Liver (tissue), 9 donors: ENCODE data around the gene SCUBE1. TPM values are rescaled to one million over a fixed set of nuclear protein-coding genes. Genes with fewer than 3 reads are reported as not detected.

Experiments used
- DNase-seq: peaks from one replicate; pipeline ENCODE4 v3.0.0-alpha.2; 2017; ENCODE audit warnings: low spot score
- H3K27ac ChIP-seq, 2 donors: one replicate each; pipeline ENCODE4 v1.7.0; 2013; ENCODE audit warnings: inconsistent platforms in 2 of 2, low read length in 2 of 2, control low read depth in 1 of 2, low read depth in 1 of 2, mild to moderate bottlenecking in 1 of 2
- H3K27me3 ChIP-seq, 4 donors: one replicate each; pipeline versions ENCODE4 v1.6.1 to v1.7.0; 2013; ENCODE audit warnings: low read length in 3 of 4, inconsistent platforms in 1 of 4, mild to moderate bottlenecking in 1 of 4, moderate library complexity in 1 of 4; ENCODE audit not compliant: control insufficient read depth in 4 of 4, insufficient read depth in 4 of 4
- H3K36me3 ChIP-seq, 4 donors: one replicate each; pipeline versions ENCODE4 v1.6.1 to v1.7.0; 2013; ENCODE audit warnings: low read length in 3 of 4, mild to moderate bottlenecking in 3 of 4, low read depth in 1 of 4, moderate library complexity in 1 of 4; ENCODE audit not compliant: control insufficient read depth in 4 of 4, insufficient read depth in 3 of 4
- H3K4me1 ChIP-seq, 4 donors: one replicate each; pipeline versions ENCODE4 v1.6.1 to v1.7.0; 2013; ENCODE audit warnings: low read length in 3 of 4, mild to moderate bottlenecking in 3 of 4, moderate library complexity in 1 of 4; ENCODE audit not compliant: control insufficient read depth in 4 of 4, insufficient read depth in 4 of 4
- H3K4me3 ChIP-seq, 3 donors: one replicate each; pipeline versions ENCODE4 v1.6.1 to v1.7.0; 2013; ENCODE audit warnings: low read length in 3 of 3, control low read depth in 1 of 3, low read depth in 1 of 3, mild to moderate bottlenecking in 1 of 3
- H3K9ac ChIP-seq, 2 donors: one replicate each; pipeline ENCODE4 v1.7.0; 2013; ENCODE audit warnings: low read length in 2 of 2, mild to moderate bottlenecking in 2 of 2, moderate library complexity in 2 of 2, control low read depth in 1 of 2, low read depth in 1 of 2
- H3K9me3 ChIP-seq, 4 donors: one replicate each; pipeline versions ENCODE4 v1.6.1 to v1.7.0; 2013; ENCODE audit warnings: low read length in 3 of 4; ENCODE audit not compliant: control insufficient read depth in 4 of 4
- EGR1 ChIP-seq, 2 donors: IDR thresholded peaks; 2 replicates each; pipeline ENCODE4 v1.6.1; 2016 to 2018; ENCODE audit warnings: antibody characterized with exemption in 2 of 2, low read depth in 2 of 2
- FOXA1 ChIP-seq: IDR thresholded peaks from 2 replicates; pipeline ENCODE4 v1.6.1; 2016; ENCODE audit warnings: antibody characterized with exemption
- FOXA2 ChIP-seq: IDR thresholded peaks from 2 replicates; pipeline ENCODE4 v1.6.1; 2016; ENCODE audit warnings: antibody characterized with exemption
- GABPA ChIP-seq, 2 donors: IDR thresholded peaks in 1 of 2; conservative IDR thresholded peaks in 1 of 2; 2 replicates each; pipeline ENCODE4 v1.6.1; 2016; ENCODE audit warnings: antibody characterized with exemption in 2 of 2, mild to moderate bottlenecking in 1 of 2, moderate library complexity in 1 of 2
- HNF4A ChIP-seq, 2 donors: conservative IDR thresholded peaks; 2 replicates each; pipeline ENCODE4 v1.6.1; 2016; ENCODE audit warnings: antibody characterized with exemption in 2 of 2, mild to moderate bottlenecking in 2 of 2
- HNF4G ChIP-seq: IDR thresholded peaks from 2 replicates; pipeline ENCODE4 v1.6.1; 2016; ENCODE audit warnings: antibody characterized with exemption
- JUND ChIP-seq, 2 donors: IDR thresholded peaks; 2 replicates each; pipeline ENCODE4 v1.6.1; 2016; ENCODE audit warnings: antibody characterized with exemption in 2 of 2
- NR2F2 ChIP-seq: IDR thresholded peaks from 2 replicates; pipeline ENCODE4 v1.6.1; 2016; ENCODE audit warnings: antibody characterized with exemption
- RAD21 ChIP-seq, 2 donors: IDR thresholded peaks; 2 replicates each; pipeline ENCODE4 v1.6.1; 2016; ENCODE audit warnings: antibody characterized with exemption in 2 of 2, mild to moderate bottlenecking in 2 of 2
- RXRA ChIP-seq, 2 donors: IDR thresholded peaks; 2 replicates each; pipeline ENCODE4 v1.6.1; 2017 to 2018; ENCODE audit warnings: antibody characterized with exemption in 2 of 2, mild to moderate bottlenecking in 1 of 2
- SP1 ChIP-seq: IDR thresholded peaks from 2 replicates; pipeline ENCODE4 v1.6.1; 2018; ENCODE audit warnings: antibody characterized with exemption, mild to moderate bottlenecking
- TAF1 ChIP-seq: conservative IDR thresholded peaks from 2 replicates; pipeline ENCODE4 v1.6.1; 2016; ENCODE audit warnings: antibody characterized with exemption, mild to moderate bottlenecking
- YY1 ChIP-seq: IDR thresholded peaks from 2 replicates; pipeline ENCODE4 v1.6.1; 2016; ENCODE audit warnings: antibody characterized with exemption, mild to moderate bottlenecking
- WGBS: extraction: QIAGEN DNeasy Blood & Tissue Kit; methylation state at CpG from one replicate; pipeline ENCODE4 v1.1.7; 2013; 5-methylcytosine and 5-hydroxymethylcytosine counted together
- polyA plus RNA-seq, 2 donors: library from polyadenylated mRNA; stranded (reverse) in 1 of 2; unstranded in 1 of 2; fragments of 200-250 nt in 1 of 2; fragments of >200 nt in 1 of 2; fragmentation: Nextera tagmentation in 1 of 2; extraction: Ambion mirVana in 1 of 2; gene quantifications; one replicate each; pipeline versions ENCODE4 v1.2.1 to v1.2.3, GENCODE V29; 2013 to 2015
- total RNA-seq, 2 donors: library from RNA; depleted of rRNA; stranded (reverse); fragments of >200 nt; gene quantifications; one replicate each; pipeline ENCODE4 v1.2.3, GENCODE V29; 2014
- TF ChIP-seq, protein P1 (sequence below): IDR thresholded peaks from 2 replicates; pipeline ENCODE4 v1.6.1; 2016; ENCODE audit warnings: antibody characterized with exemption, mild to moderate bottlenecking
- TF ChIP-seq, protein P2 (sequence below): IDR thresholded peaks from 2 replicates; pipeline ENCODE4 v1.6.1; 2016; ENCODE audit warnings: antibody characterized with exemption
- TF ChIP-seq, protein P3 (sequence below): IDR thresholded peaks from 2 replicates; pipeline ENCODE4 v1.6.1; 2016; ENCODE audit warnings: antibody characterized with exemption
- TF ChIP-seq, protein P4 (sequence below): fragments of 150-350 bp; IDR thresholded peaks from 2 replicates; pipeline ENCODE4 v1.5.1; 2017; ENCODE audit warnings: improper control_type of control experiment, low read depth, low read length; ENCODE audit not compliant: missing input control
- TF ChIP-seq, protein P5 (sequence below): IDR thresholded peaks from 2 replicates; pipeline ENCODE4 v1.6.1; 2016; ENCODE audit warnings: antibody characterized with exemption
- donor health status: healthy.
- donor health status: healthy.
- donor health status: healthy.
- donor health status: healthy.
- donor health status: healthy.

Gene SCUBE1
- total and polyA plus RNA-seq, 4 donors, result 0.07 to 0.46 (median 0.08) TPM; not detected in 1

DNA sequence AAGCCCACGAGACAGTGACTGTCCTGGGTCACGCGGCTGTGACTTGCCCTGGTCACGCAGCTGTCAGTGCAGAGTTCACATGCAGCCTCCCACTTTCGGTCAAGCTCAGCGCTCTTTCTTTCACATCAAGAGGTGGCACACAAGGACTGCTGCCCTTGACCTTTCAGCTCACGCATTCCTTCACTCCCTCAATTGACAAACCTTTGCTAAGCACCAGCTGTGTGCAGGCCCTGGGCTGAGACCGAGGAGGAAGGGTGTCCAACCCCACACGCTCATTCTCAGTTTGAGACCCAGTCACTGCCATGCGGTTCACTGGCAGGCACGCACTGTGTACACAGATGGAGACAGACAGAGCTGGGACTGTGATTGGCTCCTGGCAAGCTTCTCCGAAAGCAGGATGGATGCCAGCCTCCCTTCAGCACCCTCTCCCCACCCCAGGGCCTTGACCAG, 70.3 kb downstream of the SCUBE1 start:
- Histone ChIP-seq H3K4me1 (peaks cover 0 to 13% (median 6%) of the 10 kb centered on the region in 4 donors), H3K36me3 (no peaks in the 10 kb centered on the region), H3K9ac (no peak overlapping the region), H3K4me3 (no peak overlapping the region), H3K9me3 (no peaks in the 10 kb centered on the region), H3K27ac (peak overlapping the region; percentile 42 to 58), H3K27me3 (no peaks in the 10 kb centered on the region)
- no peak for DNase-seq
- WGBS, result 32% methylated on average over 12 of the region's 12 CpGs
- TF ChIP-seq TAF1, result no peak
- TF ChIP-seq YY1, result no peak
- TF ChIP-seq, protein P1, sequence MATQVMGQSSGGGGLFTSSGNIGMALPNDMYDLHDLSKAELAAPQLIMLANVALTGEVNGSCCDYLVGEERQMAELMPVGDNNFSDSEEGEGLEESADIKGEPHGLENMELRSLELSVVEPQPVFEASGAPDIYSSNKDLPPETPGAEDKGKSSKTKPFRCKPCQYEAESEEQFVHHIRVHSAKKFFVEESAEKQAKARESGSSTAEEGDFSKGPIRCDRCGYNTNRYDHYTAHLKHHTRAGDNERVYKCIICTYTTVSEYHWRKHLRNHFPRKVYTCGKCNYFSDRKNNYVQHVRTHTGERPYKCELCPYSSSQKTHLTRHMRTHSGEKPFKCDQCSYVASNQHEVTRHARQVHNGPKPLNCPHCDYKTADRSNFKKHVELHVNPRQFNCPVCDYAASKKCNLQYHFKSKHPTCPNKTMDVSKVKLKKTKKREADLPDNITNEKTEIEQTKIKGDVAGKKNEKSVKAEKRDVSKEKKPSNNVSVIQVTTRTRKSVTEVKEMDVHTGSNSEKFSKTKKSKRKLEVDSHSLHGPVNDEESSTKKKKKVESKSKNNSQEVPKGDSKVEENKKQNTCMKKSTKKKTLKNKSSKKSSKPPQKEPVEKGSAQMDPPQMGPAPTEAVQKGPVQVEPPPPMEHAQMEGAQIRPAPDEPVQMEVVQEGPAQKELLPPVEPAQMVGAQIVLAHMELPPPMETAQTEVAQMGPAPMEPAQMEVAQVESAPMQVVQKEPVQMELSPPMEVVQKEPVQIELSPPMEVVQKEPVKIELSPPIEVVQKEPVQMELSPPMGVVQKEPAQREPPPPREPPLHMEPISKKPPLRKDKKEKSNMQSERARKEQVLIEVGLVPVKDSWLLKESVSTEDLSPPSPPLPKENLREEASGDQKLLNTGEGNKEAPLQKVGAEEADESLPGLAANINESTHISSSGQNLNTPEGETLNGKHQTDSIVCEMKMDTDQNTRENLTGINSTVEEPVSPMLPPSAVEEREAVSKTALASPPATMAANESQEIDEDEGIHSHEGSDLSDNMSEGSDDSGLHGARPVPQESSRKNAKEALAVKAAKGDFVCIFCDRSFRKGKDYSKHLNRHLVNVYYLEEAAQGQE, result no peak
- TF ChIP-seq, protein P2, sequence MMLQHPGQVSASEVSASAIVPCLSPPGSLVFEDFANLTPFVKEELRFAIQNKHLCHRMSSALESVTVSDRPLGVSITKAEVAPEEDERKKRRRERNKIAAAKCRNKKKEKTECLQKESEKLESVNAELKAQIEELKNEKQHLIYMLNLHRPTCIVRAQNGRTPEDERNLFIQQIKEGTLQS, result no peak
- no peak for TF ChIP-seq EGR1 (IDR thresholded peaks at IDR 0.05; ENCODE audit: low read depth in 2 of 2)
- TF ChIP-seq NR2F2, result no peak
- TF ChIP-seq RXRA (IDR thresholded peaks at IDR 0.05), result peak; percentile 13 to 82
- TF ChIP-seq, protein P3, sequence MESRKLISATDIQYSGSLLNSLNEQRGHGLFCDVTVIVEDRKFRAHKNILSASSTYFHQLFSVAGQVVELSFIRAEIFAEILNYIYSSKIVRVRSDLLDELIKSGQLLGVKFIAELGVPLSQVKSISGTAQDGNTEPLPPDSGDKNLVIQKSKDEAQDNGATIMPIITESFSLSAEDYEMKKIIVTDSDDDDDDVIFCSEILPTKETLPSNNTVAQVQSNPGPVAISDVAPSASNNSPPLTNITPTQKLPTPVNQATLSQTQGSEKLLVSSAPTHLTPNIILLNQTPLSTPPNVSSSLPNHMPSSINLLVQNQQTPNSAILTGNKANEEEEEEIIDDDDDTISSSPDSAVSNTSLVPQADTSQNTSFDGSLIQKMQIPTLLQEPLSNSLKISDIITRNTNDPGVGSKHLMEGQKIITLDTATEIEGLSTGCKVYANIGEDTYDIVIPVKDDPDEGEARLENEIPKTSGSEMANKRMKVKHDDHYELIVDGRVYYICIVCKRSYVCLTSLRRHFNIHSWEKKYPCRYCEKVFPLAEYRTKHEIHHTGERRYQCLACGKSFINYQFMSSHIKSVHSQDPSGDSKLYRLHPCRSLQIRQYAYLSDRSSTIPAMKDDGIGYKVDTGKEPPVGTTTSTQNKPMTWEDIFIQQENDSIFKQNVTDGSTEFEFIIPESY, result no peak
- TF ChIP-seq, protein P4, sequence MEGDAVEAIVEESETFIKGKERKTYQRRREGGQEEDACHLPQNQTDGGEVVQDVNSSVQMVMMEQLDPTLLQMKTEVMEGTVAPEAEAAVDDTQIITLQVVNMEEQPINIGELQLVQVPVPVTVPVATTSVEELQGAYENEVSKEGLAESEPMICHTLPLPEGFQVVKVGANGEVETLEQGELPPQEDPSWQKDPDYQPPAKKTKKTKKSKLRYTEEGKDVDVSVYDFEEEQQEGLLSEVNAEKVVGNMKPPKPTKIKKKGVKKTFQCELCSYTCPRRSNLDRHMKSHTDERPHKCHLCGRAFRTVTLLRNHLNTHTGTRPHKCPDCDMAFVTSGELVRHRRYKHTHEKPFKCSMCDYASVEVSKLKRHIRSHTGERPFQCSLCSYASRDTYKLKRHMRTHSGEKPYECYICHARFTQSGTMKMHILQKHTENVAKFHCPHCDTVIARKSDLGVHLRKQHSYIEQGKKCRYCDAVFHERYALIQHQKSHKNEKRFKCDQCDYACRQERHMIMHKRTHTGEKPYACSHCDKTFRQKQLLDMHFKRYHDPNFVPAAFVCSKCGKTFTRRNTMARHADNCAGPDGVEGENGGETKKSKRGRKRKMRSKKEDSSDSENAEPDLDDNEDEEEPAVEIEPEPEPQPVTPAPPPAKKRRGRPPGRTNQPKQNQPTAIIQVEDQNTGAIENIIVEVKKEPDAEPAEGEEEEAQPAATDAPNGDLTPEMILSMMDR, result peak; percentile 1
- peak; percentile 49 for TF ChIP-seq FOXA2
- TF ChIP-seq HNF4A (conservative IDR thresholded peaks at IDR 0.05), result peak; percentile 59 to 75
- TF ChIP-seq HNF4G, result no peak
- TF ChIP-seq, protein P5, sequence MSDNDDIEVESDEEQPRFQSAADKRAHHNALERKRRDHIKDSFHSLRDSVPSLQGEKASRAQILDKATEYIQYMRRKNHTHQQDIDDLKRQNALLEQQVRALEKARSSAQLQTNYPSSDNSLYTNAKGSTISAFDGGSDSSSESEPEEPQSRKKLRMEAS, result no peak
- no peak for TF ChIP-seq FOXA1
- peak; percentile 46 for TF ChIP-seq SP1
- no peak for TF ChIP-seq RAD21 (IDR thresholded peaks at IDR 0.05)
- peak in 1 of 2 donors; percentile 13 for TF ChIP-seq JUND (IDR thresholded peaks at IDR 0.05)
- TF ChIP-seq GABPA (IDR thresholded peaks at IDR 0.05 in 1 of 2, conservative IDR thresholded peaks at IDR 0.05 in 1 of 2), result no peak
